GM18517 (cell line): ENCODE data around the gene ASB10.

Experiments
- ATAC-seq: cut with Tn5 transposase; IDR thresholded peaks from one replicate; pipeline ENCODE4 v1.9.1; 2021; ENCODE audit warnings: mild to moderate bottlenecking, moderate library complexity; ENCODE audit not compliant: unreplicated experiment

The ASB10 gene

GRCh38 chr7:151188252-151188542, 1.1 kb upstream of the ASB10 start:
- no peak for ATAC-seq

- ATAC-seq: no peak
Measured at GRCh38 chr7:151187409-151188251, 580 bp upstream of the ASB10 start.

GRCh38 chr7:151185762-151186639, 1.0 kb downstream of the ASB10 start:
- no peak for ATAC-seq

- no peak for ATAC-seq
Measured at GRCh38 chr7:151181011-151181431, 6.0 kb downstream of the ASB10 start.

GRCh38 chr7:151179946-151180345, 7.1 kb downstream of the ASB10 start:
- ATAC-seq: no peak

GRCh38 chr7:151179287-151179860, 7.7 kb downstream of the ASB10 start:
- no peak for ATAC-seq

GRCh38 chr7:151178831-151179230, 8.2 kb downstream of the ASB10 start:
- no peak for ATAC-seq

GRCh38 chr7:151178236-151178635, 8.8 kb downstream of the ASB10 start:
- no peak for ATAC-seq

GRCh38 chr7:151177310-151177709, 9.7 kb downstream of the ASB10 start:
- ATAC-seq: no peak

GRCh38 chr7:151176401-151176800, 10.6 kb downstream of the ASB10 start:
- ATAC-seq: no peak

GRCh38 chr7:151175793-151176311, 11.2 kb downstream of the ASB10 start:
- ATAC-seq: no peak

GRCh38 chr7:151175047-151175792, 11.8 kb downstream of the ASB10 start:
- no peak for ATAC-seq

GRCh38 chr7:151174246-151175046, 12.6 kb downstream of the ASB10 start:
- no peak for ATAC-seq

- ATAC-seq: no peak
Measured at GRCh38 chr7:151173386-151174245, 13.4 kb downstream of the ASB10 start.

GRCh38 chr7:151172273-151173141, 14.5 kb downstream of the ASB10 start:
- peak; percentile 55 for ATAC-seq

- no peak for ATAC-seq
Measured at GRCh38 chr7:151168787-151169162, 18.3 kb downstream of the ASB10 start.

- no peak for ATAC-seq
Measured at GRCh38 chr7:151168003-151168786, 18.9 kb downstream of the ASB10 start.
